Peyer's patch (tissue), 4 donors: ENCODE data around the gene TP53AIP1. TPM values are rescaled to one million over a fixed set of nuclear protein-coding genes. Genes with fewer than 3 reads are reported as not detected.

Source experiments
- DNase-seq, 3 donors: peaks; one replicate each; pipeline ENCODE4 v3.0.0-alpha.2; 2017 to 2019
- H3K27ac ChIP-seq, 4 donors: fragments of 200-600 bp; sonication (generic); one replicate each; pipeline ENCODE4 v1.5.1; 2016 to 2019
- H3K27me3 ChIP-seq, 2 donors: fragments of 200-600 bp; sonication (generic); one replicate each; pipeline ENCODE4 v1.5.1; 2019
- H3K36me3 ChIP-seq, 3 donors: fragments of 200-600 bp; sonication (generic); one replicate each; pipeline ENCODE4 v1.5.1; 2016 to 2019
- H3K4me1 ChIP-seq, 4 donors: fragments of 200-600 bp; sonication (generic); one replicate each; pipeline ENCODE4 v1.5.1; 2016 to 2019
- H3K4me3 ChIP-seq, 4 donors: fragments of 200-600 bp; sonication (generic); 1 replicate in 3 of 4; 2 replicates in 1 of 4; pipeline ENCODE4 v1.5.1; 2016 to 2019; ENCODE audit warnings: mild to moderate bottlenecking in 1 of 4
- H3K9me3 ChIP-seq, 4 donors: fragments of 200-600 bp; sonication (generic); one replicate each; pipeline ENCODE4 v1.5.1; 2016 to 2019; ENCODE audit warnings: mild to moderate bottlenecking in 1 of 4
- POLR2A ChIP-seq, 2 donors: fragments of 450-650 bp; IDR thresholded peaks; one replicate each; pipeline ENCODE4 v1.5.1; 2017; ENCODE audit warnings: antibody characterized with exemption in 2 of 2, mild to moderate bottlenecking in 2 of 2, moderate library complexity in 2 of 2
- total RNA-seq, 4 donors: library from RNA; depleted of rRNA; stranded (reverse); fragments of >200 nt; gene quantifications; one replicate each; pipeline ENCODE4 v1.1.0, GENCODE V29; 2016
- TF ChIP-seq, protein P1 (sequence below), 6 experiments: fragments of 450-650 bp in 4 of 6; fragments of 200-600 bp in 2 of 6; sonication (generic) in 1 of 6; IDR thresholded peaks; one replicate each; pipeline ENCODE4 v1.5.1; 2017 to 2019; ENCODE audit warnings: antibody characterized with exemption in 6 of 6, mild to moderate bottlenecking in 3 of 6, moderate library complexity in 1 of 6

The TP53AIP1 gene
- total RNA-seq, 4 donors from 2014 or later, result 0.35 to 2.0 (median 0.47) TPM; not detected in 1

DNA sequence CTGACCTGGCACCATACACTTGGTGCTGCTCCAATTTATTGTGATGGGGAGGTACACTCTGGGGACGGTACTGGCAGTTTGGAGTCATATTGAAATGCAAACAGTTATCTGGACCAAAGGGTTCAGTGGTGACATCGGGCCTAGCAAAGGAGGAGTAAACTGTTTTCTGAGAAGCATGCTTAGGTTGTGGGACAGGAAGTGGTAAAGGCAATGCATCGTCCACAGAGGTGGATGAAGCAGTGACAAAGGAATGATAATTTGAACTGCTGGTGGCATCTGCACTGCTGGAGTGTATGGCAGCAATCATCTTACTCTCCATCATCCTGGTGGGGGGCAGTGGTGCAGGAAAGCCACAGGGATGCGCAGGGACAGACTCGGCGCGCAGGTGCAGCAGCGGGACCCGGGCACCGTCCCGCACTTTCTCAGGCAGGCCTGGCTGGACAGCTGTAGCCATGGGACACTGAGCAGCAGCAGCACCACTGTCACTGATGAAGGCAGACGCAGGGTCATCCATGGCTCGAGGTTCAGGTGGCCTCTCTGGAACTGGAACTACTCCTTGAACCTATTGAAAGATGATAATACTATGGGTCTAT, 28.0 kb upstream of the TP53AIP1 start:
- H3K9me3 ChIP-seq, result no peaks in the 10 kb centered on the region
- peaks cover 0 to 74% (median 0%) of the 10 kb centered on the region in 3 donors for H3K36me3 ChIP-seq
- TF ChIP-seq POLR2A (IDR thresholded peaks at IDR 0.05), result no peak
- no peak for DNase-seq
- no peak overlapping the region for H3K4me3 ChIP-seq
- no peak overlapping the region for H3K27ac ChIP-seq
- H3K27me3 ChIP-seq, result no peaks in the 10 kb centered on the region
- no peaks in the 10 kb centered on the region for H3K4me1 ChIP-seq

DNA sequence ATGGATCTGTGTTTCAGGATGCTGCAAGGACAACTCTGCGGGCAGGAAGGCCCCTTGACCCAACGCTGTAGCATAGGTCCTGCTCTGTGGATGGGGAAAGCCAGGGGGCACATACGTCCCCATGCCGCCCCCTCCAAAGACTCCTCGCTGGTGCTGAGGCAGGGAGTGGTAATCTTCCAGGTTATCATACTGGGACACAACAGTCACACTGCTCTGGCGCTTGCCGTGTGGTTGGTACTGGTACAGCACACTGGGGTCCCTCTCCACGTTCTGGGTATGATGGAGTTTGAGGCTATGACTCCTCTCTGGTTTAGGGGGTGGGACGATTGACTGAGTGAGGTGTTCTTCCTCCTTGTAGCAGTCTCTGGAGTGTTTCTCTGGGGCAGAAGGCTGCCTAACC, 26.2 kb upstream of the TP53AIP1 start:
- no peak for DNase-seq
- Histone ChIP-seq H3K27me3 (no peaks in the 10 kb centered on the region), H3K36me3 (peaks cover 0 to 62% (median 0%) of the 10 kb centered on the region in 3 donors), H3K27ac (no peak overlapping the region), H3K4me1 (no peaks in the 10 kb centered on the region), H3K9me3 (no peaks in the 10 kb centered on the region), H3K4me3 (no peak overlapping the region)
- TF ChIP-seq, protein P1, sequence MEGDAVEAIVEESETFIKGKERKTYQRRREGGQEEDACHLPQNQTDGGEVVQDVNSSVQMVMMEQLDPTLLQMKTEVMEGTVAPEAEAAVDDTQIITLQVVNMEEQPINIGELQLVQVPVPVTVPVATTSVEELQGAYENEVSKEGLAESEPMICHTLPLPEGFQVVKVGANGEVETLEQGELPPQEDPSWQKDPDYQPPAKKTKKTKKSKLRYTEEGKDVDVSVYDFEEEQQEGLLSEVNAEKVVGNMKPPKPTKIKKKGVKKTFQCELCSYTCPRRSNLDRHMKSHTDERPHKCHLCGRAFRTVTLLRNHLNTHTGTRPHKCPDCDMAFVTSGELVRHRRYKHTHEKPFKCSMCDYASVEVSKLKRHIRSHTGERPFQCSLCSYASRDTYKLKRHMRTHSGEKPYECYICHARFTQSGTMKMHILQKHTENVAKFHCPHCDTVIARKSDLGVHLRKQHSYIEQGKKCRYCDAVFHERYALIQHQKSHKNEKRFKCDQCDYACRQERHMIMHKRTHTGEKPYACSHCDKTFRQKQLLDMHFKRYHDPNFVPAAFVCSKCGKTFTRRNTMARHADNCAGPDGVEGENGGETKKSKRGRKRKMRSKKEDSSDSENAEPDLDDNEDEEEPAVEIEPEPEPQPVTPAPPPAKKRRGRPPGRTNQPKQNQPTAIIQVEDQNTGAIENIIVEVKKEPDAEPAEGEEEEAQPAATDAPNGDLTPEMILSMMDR (IDR thresholded peaks at IDR 0.05), result no peak
- TF ChIP-seq POLR2A (IDR thresholded peaks at IDR 0.05), result no peak

DNA sequence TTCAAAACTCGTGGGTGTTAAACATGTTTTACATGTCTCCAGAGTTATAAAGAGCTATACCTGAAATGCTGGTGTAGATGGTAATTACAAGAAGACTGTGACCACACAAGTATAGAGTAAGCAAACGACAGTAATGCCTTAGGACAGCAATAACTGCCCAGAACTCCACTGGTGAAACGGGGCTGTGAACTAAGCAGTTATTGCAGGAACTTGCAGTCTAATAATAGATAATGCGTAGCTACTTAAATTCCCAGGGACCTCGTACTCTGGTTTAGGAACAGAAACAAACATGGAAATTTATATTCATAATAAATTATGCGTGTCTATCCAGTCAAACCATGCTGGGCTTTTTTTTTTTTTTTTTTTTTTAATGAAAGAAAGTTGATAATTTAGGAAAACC, 24.9 kb upstream of the TP53AIP1 start:
- Histone ChIP-seq H3K4me1 (no peaks in the 10 kb centered on the region), H3K4me3 (no peak overlapping the region), H3K36me3 (peaks cover 0 to 57% (median 0%) of the 10 kb centered on the region in 3 donors), H3K27me3 (no peaks in the 10 kb centered on the region), H3K9me3 (no peaks in the 10 kb centered on the region), H3K27ac (no peak overlapping the region)
- no peak for DNase-seq
- no peak for TF ChIP-seq POLR2A (IDR thresholded peaks at IDR 0.05)
- TF ChIP-seq, protein P1 (IDR thresholded peaks at IDR 0.05), result no peak

DNA sequence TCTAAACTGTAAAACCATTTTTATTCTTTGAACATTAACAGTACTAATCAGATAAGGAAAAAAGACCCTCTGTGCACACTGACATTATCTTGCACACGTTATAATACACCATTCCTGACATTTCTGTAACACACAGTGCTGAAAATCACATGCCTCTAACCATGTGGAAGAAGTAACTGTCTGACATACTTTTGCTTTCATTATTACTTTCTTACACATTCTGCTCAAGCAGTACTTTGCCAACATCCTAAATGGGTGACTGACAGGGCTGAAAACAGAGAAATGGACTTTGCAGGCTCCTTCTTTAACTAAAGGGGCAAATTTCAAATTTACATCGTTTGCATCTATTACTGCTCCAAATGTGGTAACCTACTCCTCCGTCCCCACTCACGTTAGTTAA, 22.8 kb upstream of the TP53AIP1 start:
- Histone ChIP-seq H3K4me3 (no peak overlapping the region), H3K27ac (no peak overlapping the region), H3K9me3 (no peaks in the 10 kb centered on the region), H3K4me1 (no peaks in the 10 kb centered on the region), H3K27me3 (no peaks in the 10 kb centered on the region), H3K36me3 (peaks cover 0 to 37% (median 0%) of the 10 kb centered on the region in 3 donors)
- DNase-seq, result no peak
- TF ChIP-seq, protein P1 (IDR thresholded peaks at IDR 0.05), result no peak
- TF ChIP-seq POLR2A (IDR thresholded peaks at IDR 0.05), result no peak

DNA sequence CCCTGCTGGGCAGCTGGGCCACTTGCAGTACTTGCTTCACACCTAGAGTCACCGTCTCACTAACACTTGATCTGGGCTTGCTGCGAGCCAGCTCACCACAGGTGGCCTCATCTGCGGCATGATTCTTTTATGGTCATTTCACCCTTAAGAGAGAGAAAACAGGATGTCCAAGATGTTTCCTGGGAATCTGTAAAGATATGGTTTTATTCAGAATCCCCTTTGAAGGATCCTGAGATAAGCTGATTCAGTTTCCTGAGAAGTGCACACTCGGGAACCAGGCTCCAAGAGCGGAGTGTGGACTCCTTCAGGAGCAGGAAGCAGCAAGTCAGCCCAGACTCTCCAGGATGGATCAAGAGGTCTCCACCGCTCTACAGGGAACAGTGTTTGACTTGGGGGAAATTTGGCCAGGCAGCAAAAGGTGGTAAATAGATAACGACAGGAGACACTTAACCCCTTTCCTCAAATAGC, 21.8 kb upstream of the TP53AIP1 start:
- H3K9me3 ChIP-seq, result no peaks in the 10 kb centered on the region
- no peaks in the 10 kb centered on the region for H3K27me3 ChIP-seq
- H3K4me1 ChIP-seq, result no peaks in the 10 kb centered on the region
- no peak for TF ChIP-seq POLR2A (IDR thresholded peaks at IDR 0.05)
- TF ChIP-seq, protein P1 (IDR thresholded peaks at IDR 0.05), result no peak
- no peak overlapping the region for H3K4me3 ChIP-seq
- DNase-seq, result no peak
- H3K27ac ChIP-seq, result no peak overlapping the region
- peaks cover 0 to 27% (median 0%) of the 10 kb centered on the region in 3 donors for H3K36me3 ChIP-seq

DNA sequence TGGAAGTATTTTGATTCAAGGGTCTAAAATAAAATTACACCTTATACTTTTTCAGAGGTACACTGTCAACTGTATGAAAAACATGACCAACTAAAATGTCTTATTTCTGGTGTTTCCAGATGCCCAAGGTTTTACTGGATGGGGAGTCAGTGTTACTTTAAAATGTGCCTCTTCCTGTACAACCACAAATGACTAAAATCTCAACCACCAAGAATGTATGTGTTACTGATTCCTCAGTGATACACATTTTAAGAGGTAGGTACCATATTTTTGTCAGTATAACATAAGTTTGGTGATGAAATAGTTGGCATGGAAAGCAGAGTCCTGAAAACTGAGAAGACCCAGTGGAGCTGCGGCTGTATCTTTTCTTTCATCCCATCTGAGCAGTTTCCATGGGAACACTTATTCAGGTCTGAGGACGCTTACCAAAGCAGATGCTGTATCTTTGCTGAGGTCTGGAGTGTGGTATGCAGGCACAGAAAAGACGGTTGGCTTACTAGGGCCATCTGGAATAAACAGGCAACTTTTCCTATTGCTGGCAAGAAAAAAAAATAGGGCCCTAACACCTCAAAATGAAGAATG, 21.2 kb upstream of the TP53AIP1 start:
- Histone ChIP-seq H3K27ac (no peak overlapping the region), H3K4me3 (no peak overlapping the region), H3K27me3 (no peaks in the 10 kb centered on the region), H3K9me3 (no peaks in the 10 kb centered on the region), H3K36me3 (peaks cover 0 to 21% (median 0%) of the 10 kb centered on the region in 3 donors), H3K4me1 (no peaks in the 10 kb centered on the region)
- no peak for DNase-seq
- TF ChIP-seq POLR2A (IDR thresholded peaks at IDR 0.05), result no peak
- TF ChIP-seq, protein P1 (IDR thresholded peaks at IDR 0.05), result no peak
